K562 (cell line): ENCODE results near the gene MOSPD3. TPM values are rescaled to one million over a fixed set of nuclear protein-coding genes. Genes with fewer than 3 reads are reported as not detected.
A peak's percentile ranks its signal among the peaks of the same experiment; 100 is the strongest.

Source experiments
- CBX3 ChIP-seq, 2 experiments: IDR thresholded peaks; 1 replicate in 1 of 2; 2 replicates in 1 of 2; pipeline ENCODE4 v1.6.1; 2012; ENCODE audit warnings: inconsistent platforms in 2 of 2, low read length in 2 of 2, borderline replicate concordance in 1 of 2, control low read depth in 1 of 2
- KDM5B ChIP-seq: fragments of 200-600 bp; sonication (generic); IDR thresholded peaks from 2 replicates; pipeline ENCODE4 v1.6.1; 2012; ENCODE audit warnings: low read depth, mild to moderate bottlenecking, moderate library complexity, low read length, control low read depth, inconsistent platforms; ENCODE audit not compliant: insufficient replicate concordance
- PML ChIP-seq: IDR thresholded peaks from 2 replicates; pipeline ENCODE4 v1.6.1; 2012; ENCODE audit warnings: low read length, inconsistent platforms
- POLR3A ChIP-seq: IDR thresholded peaks from 2 replicates; pipeline ENCODE4 v1.6.1; 2011; ENCODE audit warnings: borderline replicate concordance, mild to moderate bottlenecking, moderate library complexity; ENCODE audit not compliant: insufficient read length, insufficient read depth; ENCODE audit errors: extremely low read depth
- RFX5 ChIP-seq: IDR thresholded peaks from 2 replicates; pipeline ENCODE4 v1.6.1; 2011; ENCODE audit warnings: low read depth, mild to moderate bottlenecking, improper control_type of control experiment, low read length
- STAG1 ChIP-seq: sonication (generic); formaldehyde crosslinking; IDR thresholded peaks from 2 replicates; pipeline ENCODE4 v1.5.0; 2020; ENCODE audit warnings: missing genetic modification reagents, borderline replicate concordance
- USF2 ChIP-seq: sonication (generic); formaldehyde crosslinking; IDR thresholded peaks from 2 replicates; pipeline ENCODE4 v1.5.0; 2020; ENCODE audit warnings: missing genetic modification reagents
- ZMIZ1 ChIP-seq, 2 experiments: fragments of 150-350 bp in 1 of 2; IDR thresholded peaks; 2 replicates each; pipeline ENCODE4 v1.6.1; 2012 to 2016; ENCODE audit warnings: low read depth in 2 of 2, low read length in 2 of 2, mild to moderate bottlenecking in 1 of 2, moderate library complexity in 1 of 2
- ZNF592 ChIP-seq: fragments of 450-650 bp; IDR thresholded peaks from 2 replicates; pipeline ENCODE4 v1.6.1; 2017; ENCODE audit warnings: antibody characterized with exemption, mild to moderate bottlenecking
- ZNF764 ChIP-seq: fragments of 250-450 bp; sonication (Bioruptor Pico); IDR thresholded peaks from 2 replicates; pipeline ENCODE4 v1.4.0; 2020; ENCODE audit warnings: low read depth, mild to moderate bottlenecking, moderate library complexity
- polyA plus RNA-seq, 8 experiments: library from polyadenylated mRNA; depleted of rRNA in 4 of 8; stranded (reverse) in 5 of 8; unstranded in 3 of 8; fragments of >200 nt; fragmentation: Nextera tagmentation in 2 of 8; fragmentation: Illumina TruSeq in 1 of 8; extraction: Ambion mirVana in 2 of 8; extraction: Trizol in 1 of 8; gene quantifications; 2 replicates each; pipeline versions ENCODE4 v1.2.1 to v1.2.3, GENCODE V29; 2011 to 2014; ENCODE audit warnings: inconsistent platforms in 1 of 8, missing spikeins in 1 of 8
- total RNA-seq, 7 experiments: library from RNA; depleted of rRNA in 6 of 7; stranded (reverse); fragments of >200 nt in 6 of 7; fragmentation: Illumina TruSeq in 2 of 7; extraction: Trizol in 2 of 7; gene quantifications; 2 replicates each; pipeline versions ENCODE4 v1.2.1 to v1.2.3, GENCODE V29; 2011 to 2021; ENCODE audit warnings: low replicate concordance in 1 of 7
- TF ChIP-seq, protein P1 (sequence below): conservative IDR thresholded peaks from 2 replicates; pipeline ENCODE4 v1.6.1; 2011; ENCODE audit warnings: low read depth, mild to moderate bottlenecking, low read length; ENCODE audit not compliant: control insufficient read depth

The MOSPD3 gene
- total and polyA plus RNA-seq, 9 of the 15 experiments (the other 6 are each of a cell fraction or from before 2014, with no cell fraction given) = 1.4 to 32.1 (median 7.3) TPM

DNA sequence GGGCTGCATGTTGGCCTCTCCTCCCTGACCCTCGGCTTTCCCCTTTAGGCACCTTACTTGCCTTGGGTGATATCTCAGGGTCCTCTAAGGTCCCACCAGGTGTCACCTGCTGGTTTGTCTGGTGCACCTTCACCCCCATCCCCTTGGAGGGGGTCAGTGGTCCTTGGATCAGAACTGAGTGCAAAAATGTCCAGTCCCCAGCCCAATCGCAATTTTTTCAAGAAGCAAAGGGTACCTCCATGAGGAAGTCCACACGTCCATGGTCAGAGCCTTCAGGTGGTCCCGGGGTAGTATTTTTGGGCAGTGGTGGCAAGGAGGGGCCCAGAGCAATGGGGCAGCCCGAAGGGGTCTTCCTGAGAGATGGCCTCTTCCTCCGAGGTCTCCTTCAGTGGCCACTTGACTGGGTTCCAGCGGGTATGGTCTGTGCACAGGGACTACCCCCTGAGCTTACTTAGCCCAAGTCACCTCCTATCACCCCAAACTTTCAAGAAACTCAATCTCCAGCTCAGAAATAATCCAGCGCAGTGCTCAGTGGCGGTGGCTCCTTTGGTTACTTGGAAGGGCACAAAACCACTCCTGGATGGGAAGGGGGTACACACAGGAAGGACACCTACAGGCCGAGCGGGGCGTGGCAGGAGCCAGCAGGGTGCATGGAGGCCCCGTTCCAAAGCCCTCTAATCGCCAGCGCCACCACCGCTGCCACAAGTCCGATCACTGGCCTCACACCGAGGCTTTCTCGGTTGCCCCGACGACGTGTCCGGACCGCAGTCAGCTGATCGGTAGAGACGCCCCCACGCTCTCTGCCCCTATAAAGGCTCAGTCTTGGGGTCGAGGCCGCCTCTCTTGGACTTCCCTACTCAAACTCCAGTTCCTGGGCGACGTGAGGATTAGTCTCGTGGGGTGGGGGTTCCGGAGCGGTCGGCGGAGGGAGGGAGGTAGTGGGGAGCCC, 43.2 kb upstream of the MOSPD3 start (continued):
- TF ChIP-seq CBX3 (IDR thresholded peaks at IDR 0.05; ENCODE audit: borderline replicate concordance in 1 of 2, low read length in 2 of 2) = no peak; a peak in 1 of 3 replicates
- no peak for TF ChIP-seq ZNF764 (CRISPR knock-in tag)
- TF ChIP-seq, protein P1, sequence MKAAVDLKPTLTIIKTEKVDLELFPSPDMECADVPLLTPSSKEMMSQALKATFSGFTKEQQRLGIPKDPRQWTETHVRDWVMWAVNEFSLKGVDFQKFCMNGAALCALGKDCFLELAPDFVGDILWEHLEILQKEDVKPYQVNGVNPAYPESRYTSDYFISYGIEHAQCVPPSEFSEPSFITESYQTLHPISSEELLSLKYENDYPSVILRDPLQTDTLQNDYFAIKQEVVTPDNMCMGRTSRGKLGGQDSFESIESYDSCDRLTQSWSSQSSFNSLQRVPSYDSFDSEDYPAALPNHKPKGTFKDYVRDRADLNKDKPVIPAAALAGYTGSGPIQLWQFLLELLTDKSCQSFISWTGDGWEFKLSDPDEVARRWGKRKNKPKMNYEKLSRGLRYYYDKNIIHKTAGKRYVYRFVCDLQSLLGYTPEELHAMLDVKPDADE = peak; percentile 22; the same call in 1 of the 2 replicates
- no peak for TF ChIP-seq STAG1 (CRISPR knock-in tag)
- TF ChIP-seq USF2 (CRISPR knock-in tag) = peak; percentile 36; the same call in 1 of the 2 replicates
- no peak for TF ChIP-seq PML
- TF ChIP-seq RFX5 = no peak
- TF ChIP-seq KDM5B = no peak
- no peak for TF ChIP-seq POLR3A
- no peak for TF ChIP-seq ZNF592
- TF ChIP-seq ZMIZ1 (IDR thresholded peaks at IDR 0.05; ENCODE audit: low read depth in 2 of 2, low read length in 2 of 2) = no peak
